H1 (cell line): ENCODE measurements around the gene VSTM4. TPM values are rescaled to one million over a fixed set of nuclear protein-coding genes. Genes with fewer than 3 reads are reported as not detected.

Experiments used
- CTCF ChIA-PET: fragments of 300-600 bp; sonication (Branson Sonifier 250); formaldehyde crosslinking; loops from one replicate; lab custom pipeline; 2021; ENCODE audit not compliant: partially characterized antibody; lab: Charles Lee
- POLR2A ChIA-PET: fragments of 300-600 bp; sonication (Branson Sonifier 250); formaldehyde crosslinking; loops from one replicate; lab custom pipeline; 2021; ENCODE audit warnings: inconsistent platforms; ENCODE audit not compliant: partially characterized antibody; lab: Charles Lee
- DNase-seq, 2 experiments: peaks; one replicate each; pipeline versions ENCODE4 v3.0.0 to v3.0.0-alpha.2; 2010 to 2022; ENCODE audit warnings: low spot score in 2 of 2, low read depth in 1 of 2, mixed read lengths in 1 of 2
- FAIRE-seq: peaks from 2 replicates; lab custom pipeline; 2011; peaks lifted over from hg19 to GRCh38; lab: Jason Lieb, UNC
- H2AFZ ChIP-seq: 2 replicates; pipeline ENCODE4 v1.8.1; 2012; ENCODE audit warnings: low read length, inconsistent platforms
- H2AK5ac ChIP-seq: 2 replicates; pipeline ENCODE4 v1.6.1; 2013; ENCODE audit warnings: low read depth, low read length
- H2BK120ac ChIP-seq: replicated peaks from 2 replicates; pipeline ENCODE3; 2013; ENCODE audit warnings: low read depth, low read length, inconsistent platforms
- H2BK12ac ChIP-seq: 2 replicates; pipeline ENCODE4 v1.6.1; 2013; ENCODE audit warnings: low read depth, low read length
- H2BK15ac ChIP-seq: 2 replicates; pipeline ENCODE4 v1.6.1; 2013; ENCODE audit warnings: low read length
- H2BK20ac ChIP-seq: 2 replicates; pipeline ENCODE4 v1.6.1; 2013; ENCODE audit warnings: low read length
- H2BK5ac ChIP-seq: 2 replicates; pipeline ENCODE4 v1.6.1; 2013; ENCODE audit warnings: low read depth, low read length
- H3K14ac ChIP-seq: 2 replicates; pipeline ENCODE4 v1.6.1; 2013; ENCODE audit warnings: inconsistent platforms; ENCODE audit not compliant: insufficient read length
- H3K18ac ChIP-seq: 2 replicates; pipeline ENCODE4 v1.6.1; 2013; ENCODE audit warnings: low read length; ENCODE audit errors: extremely low read depth
- H3K23ac ChIP-seq: 2 replicates; pipeline ENCODE4 v1.6.1; 2013; ENCODE audit warnings: inconsistent platforms; ENCODE audit not compliant: insufficient read length
- H3K23me2 ChIP-seq: 2 replicates; pipeline ENCODE4 v1.6.1; 2013; ENCODE audit warnings: low read depth, low read length
- H3K27ac ChIP-seq: 2 replicates; pipeline ENCODE4 v1.6.1; 2011; ENCODE audit warnings: low read depth, low read length, inconsistent platforms
- H3K27me3 ChIP-seq, 4 experiments: replicated peaks in 1 of 4; 1 replicate in 1 of 4; 2 replicates in 3 of 4; pipeline versions ENCODE4 v1.6.1 to v1.8.1; 2011 to 2013; ENCODE audit warnings: low read length in 3 of 4, mild to moderate bottlenecking in 3 of 4, inconsistent platforms in 2 of 4, mixed read lengths in 2 of 4, moderate library complexity in 1 of 4; ENCODE audit not compliant: control insufficient read depth in 3 of 4, insufficient read depth in 3 of 4; ENCODE audit errors: extremely low read depth in 1 of 4
- H3K36me3 ChIP-seq, 4 experiments: 2 replicates each; pipeline versions ENCODE4 v1.6.1 to v1.8.1; 2011 to 2013; ENCODE audit warnings: mild to moderate bottlenecking in 4 of 4, low read length in 3 of 4, moderate library complexity in 2 of 4, control low read depth in 1 of 4, inconsistent platforms in 1 of 4; ENCODE audit not compliant: insufficient read depth in 4 of 4, control insufficient read depth in 2 of 4
- H3K4ac ChIP-seq: replicated peaks from 2 replicates; pipeline ENCODE3; 2013; ENCODE audit warnings: low read length, low read depth, mixed read lengths, inconsistent platforms; ENCODE audit not compliant: insufficient read length
- H3K4me1 ChIP-seq, 4 experiments: replicated peaks in 1 of 4; 1 replicate in 1 of 4; 2 replicates in 3 of 4; pipeline versions ENCODE4 v1.6.1 to v1.8.1; 2011 to 2013; ENCODE audit warnings: low read length in 3 of 4, inconsistent platforms in 2 of 4, mixed read lengths in 1 of 4; ENCODE audit not compliant: insufficient read depth in 4 of 4, control insufficient read depth in 3 of 4
- H3K4me2 ChIP-seq, 2 experiments: 2 replicates each; pipeline versions ENCODE4 v1.6.1 to v1.8.1; 2011 to 2013; ENCODE audit warnings: low read depth in 2 of 2, low read length in 2 of 2, control low read depth in 1 of 2, inconsistent platforms in 1 of 2, mild to moderate bottlenecking in 1 of 2; ENCODE audit not compliant: insufficient read depth in 1 of 2
- H3K4me3 ChIP-seq, 4 experiments: fragments of 200-600, 300-600 bp in 1 of 4; sonication (generic), shearing (Covaris generic), sonication (Bioruptor Twin) in 1 of 4; 2 replicates each; pipeline versions ENCODE4 v1.5.1 to v1.8.1; 2011 to 2016; ENCODE audit warnings: low read length in 4 of 4, low read depth in 3 of 4, control low read depth in 2 of 4, inconsistent platforms in 2 of 4, mild to moderate bottlenecking in 2 of 4, mixed read lengths in 1 of 4, moderate library complexity in 1 of 4; ENCODE audit not compliant: insufficient read depth in 2 of 4; ENCODE audit errors: extremely low read depth in 1 of 4
- H3K56ac ChIP-seq: replicated peaks from 2 replicates; pipeline ENCODE3; 2013; ENCODE audit warnings: low read depth, mild to moderate bottlenecking, mixed read lengths, low read length, inconsistent platforms; ENCODE audit not compliant: insufficient read length
- H3K79me1 ChIP-seq: 2 replicates; pipeline ENCODE4 v1.6.1; 2013; ENCODE audit warnings: low read depth, low read length, control low read depth
- H3K79me2 ChIP-seq, 2 experiments: 2 replicates each; pipeline versions ENCODE4 v1.6.1 to v1.8.1; 2012 to 2013; ENCODE audit warnings: low read length in 2 of 2, mild to moderate bottlenecking in 2 of 2, inconsistent platforms in 1 of 2; ENCODE audit not compliant: insufficient read depth in 2 of 2, control insufficient read depth in 1 of 2
- H3K9ac ChIP-seq, 4 experiments: replicated peaks in 1 of 4; 1 replicate in 1 of 4; 2 replicates in 3 of 4; pipeline versions ENCODE4 v1.6.1 to v1.8.1; 2011 to 2013; ENCODE audit warnings: low read depth in 3 of 4, low read length in 3 of 4, control low read depth in 2 of 4, mild to moderate bottlenecking in 2 of 4, moderate library complexity in 2 of 4, inconsistent platforms in 1 of 4; ENCODE audit errors: extremely low read depth in 1 of 4
- H3K9me3 ChIP-seq, 2 experiments: 2 replicates each; pipeline versions ENCODE4 v1.6.1 to v1.8.1; 2012 to 2013; ENCODE audit warnings: mild to moderate bottlenecking in 2 of 2, moderate library complexity in 2 of 2, control low read depth in 1 of 2, inconsistent platforms in 1 of 2, low read depth in 1 of 2, low read length in 1 of 2, mixed read lengths in 1 of 2; ENCODE audit not compliant: insufficient read depth in 2 of 2
- H4K20me1 ChIP-seq, 2 experiments: replicated peaks in 1 of 2; 2 replicates each; pipeline versions ENCODE3 to v1.8.1; 2011 to 2013; ENCODE audit warnings: inconsistent platforms in 2 of 2, low read length in 2 of 2, mild to moderate bottlenecking in 1 of 2; ENCODE audit not compliant: insufficient read depth in 2 of 2, control insufficient read depth in 1 of 2
- H4K5ac ChIP-seq: 2 replicates; pipeline ENCODE4 v1.6.1; 2013; ENCODE audit warnings: low read length, low read depth, mixed read lengths, inconsistent platforms; ENCODE audit not compliant: insufficient read length
- H4K8ac ChIP-seq: 2 replicates; pipeline ENCODE4 v1.8.0; 2013; ENCODE audit warnings: mild to moderate bottlenecking, moderate library complexity, low read length, inconsistent platforms; ENCODE audit not compliant: insufficient read depth; ENCODE audit errors: extremely low read depth
- H4K91ac ChIP-seq: replicated peaks from 2 replicates; pipeline ENCODE3; 2013; ENCODE audit warnings: low read length, mixed read lengths, inconsistent platforms; ENCODE audit not compliant: insufficient read length
- CBX8 ChIP-seq: fragments of 300-800, 300-1000 bp; sonication (generic); IDR thresholded peaks from 2 replicates; pipeline ENCODE4 v1.7.1; 2016; ENCODE audit warnings: low read depth, low read length, borderline replicate concordance
- CREB1 ChIP-seq: IDR thresholded peaks from 2 replicates; pipeline ENCODE4 v1.6.1; 2012; ENCODE audit warnings: inconsistent platforms
- EZH2 ChIP-seq: fragments of 200-600 bp; sonication (generic); IDR thresholded peaks from 2 replicates; pipeline ENCODE4 v1.7.1; 2012; ENCODE audit warnings: low read depth, mild to moderate bottlenecking, moderate library complexity, low read length, inconsistent platforms; ENCODE audit not compliant: severe bottlenecking
- GABPA ChIP-seq: IDR thresholded peaks from 2 replicates; pipeline ENCODE4 v1.6.1; 2011; ENCODE audit warnings: mild to moderate bottlenecking, low read length, moderate library complexity, borderline replicate concordance; ENCODE audit not compliant: insufficient read depth
- JUN ChIP-seq: IDR thresholded peaks from 2 replicates; pipeline ENCODE4 v1.6.1; 2011; ENCODE audit warnings: low read depth, mild to moderate bottlenecking, improper control_type of control experiment, low read length
- KDM1A ChIP-seq: fragments of 200-600, 300-600 bp; sonication (generic); IDR thresholded peaks from 2 replicates; pipeline ENCODE4 v1.7.1; 2016; ENCODE audit warnings: mild to moderate bottlenecking, low read length, borderline replicate concordance
- KDM4A ChIP-seq: IDR thresholded peaks from one replicate; pipeline ENCODE4 v1.7.1; 2012; ENCODE audit warnings: low read depth, mild to moderate bottlenecking, moderate library complexity, low read length, inconsistent platforms; ENCODE audit not compliant: severe bottlenecking
- POLR2AphosphoS5 ChIP-seq: IDR thresholded peaks from 2 replicates; pipeline ENCODE4 v1.6.1; 2011; ENCODE audit warnings: low read depth, low read length
- RBBP5 ChIP-seq: IDR thresholded peaks from 2 replicates; pipeline ENCODE4 v1.7.1; 2012; ENCODE audit warnings: low read depth, mild to moderate bottlenecking, inconsistent platforms, low read length, moderate library complexity, borderline replicate concordance
- SP4 ChIP-seq: IDR thresholded peaks from 2 replicates; pipeline ENCODE4 v1.6.1; 2012; ENCODE audit warnings: low read length, inconsistent platforms
- YY1 ChIP-seq: IDR thresholded peaks from 2 replicates; pipeline ENCODE4 v1.6.1; 2011; ENCODE audit warnings: low read depth, mild to moderate bottlenecking, low read length
- whole genome bisulfite sequencing, 2 experiments: shearing (Covaris generic) in 1 of 2; methylation state at CpG; one replicate each; pipeline versions ENCODE4 v1.1.6 to v1.1.7; 2013 to 2015; ENCODE audit warnings: low lambda C conversion rate in 2 of 2, mixed read lengths in 2 of 2, inconsistent platforms in 1 of 2, low coverage in 1 of 2, missing lambda C conversion rate in 1 of 2; ENCODE audit not compliant: insufficient replicate concordance in 2 of 2, insufficient coverage in 1 of 2, insufficient read length in 1 of 2; ENCODE audit errors: extremely low coverage in 1 of 2, missing lambda C conversion rate in 1 of 2; 5-methylcytosine and 5-hydroxymethylcytosine counted together
- polyA plus RNA-seq, 7 experiments: library from polyadenylated mRNA; depleted of rRNA in 3 of 7; stranded (reverse) in 5 of 7; unstranded in 2 of 7; fragments of >200 nt in 5 of 7; fragments of 200-250 nt in 2 of 7; gene quantifications; 1 replicate in 5 of 7; 2 replicates in 1 of 7; 4 replicates in 1 of 7; pipeline versions ENCODE4 v1.2.1 to v1.2.3, GENCODE V29; 2011 to 2013; ENCODE audit warnings: missing spikeins in 2 of 7, mixed read lengths in 2 of 7
- total RNA-seq: library from RNA; stranded (reverse); fragmentation: NEBNext Ultra II Directional; extraction: Animal tissue kit (Norgen Biotek cat#: 25700); gene quantifications from 2 replicates; pipeline ENCODE4 v1.2.1, GENCODE V29; 2021

The VSTM4 gene
- total and polyA plus RNA-seq, 2 of the 8 experiments (the other 6 are each of a cell fraction or from before 2014, with no cell fraction given), result 0.48 to 0.73 TPM

GRCh38 chr10:49111320-49111698 lies 4.0 kb downstream of the VSTM4 start:
- no peak overlapping the region for H4K91ac ChIP-seq
- DNase-seq, result no peak
- H3K4me2 ChIP-seq, result no peak overlapping the region
- H3K4me1 ChIP-seq, result no peaks in the 10 kb centered on the region
- no peak overlapping the region for H3K4ac ChIP-seq
- H4K5ac ChIP-seq, result no peak overlapping the region
- no peak overlapping the region for H3K56ac ChIP-seq
- H3K79me1 ChIP-seq, result no peaks in the 10 kb centered on the region
- peaks cover 3% of the 10 kb centered on the region; the same call in 1 of the 2 replicates for H3K23me2 ChIP-seq
- H3K9ac ChIP-seq, result no peak overlapping the region
- no peak overlapping the region for H4K8ac ChIP-seq
- no peak overlapping the region for H2AFZ ChIP-seq
- no peak overlapping the region for H3K23ac ChIP-seq
- no peak for FAIRE-seq
- 75% methylated on average over 8 of the region's 8 CpGs; no CpG with 5 or more reads in 1 of the 2 experiments for WGBS, 2 experiments
- CTCF ChIA-PET, result interaction anchor here (1.6 kb wide), 1 partner anchor 53 kb away, joined by 3 read pairs; no protein-coding TSS in a partner anchor
- H2AK5ac ChIP-seq, result no peak overlapping the region
- no peaks in the 10 kb centered on the region for H3K9me3 ChIP-seq
- no peaks in the 10 kb centered on the region for H3K36me3 ChIP-seq
- no peaks in the 10 kb centered on the region for H4K20me1 ChIP-seq
- H2BK20ac ChIP-seq, result no peak overlapping the region
- H2BK120ac ChIP-seq, result no peak overlapping the region
- no peak overlapping the region for H2BK12ac ChIP-seq
- no peak overlapping the region for H3K4me3 ChIP-seq
- H3K27ac ChIP-seq, result no peak overlapping the region
- no peak overlapping the region for H2BK5ac ChIP-seq
- H3K18ac ChIP-seq, result no peak overlapping the region
- POLR2A ChIA-PET, result no interaction called here
- H2BK15ac ChIP-seq, result no peak overlapping the region
- no peak for TF ChIP-seq KDM1A
- TF ChIP-seq SP4, result no peak
- no peak for TF ChIP-seq KDM4A
- TF ChIP-seq CBX8, result no peak
- TF ChIP-seq JUN, result no peak
- TF ChIP-seq RBBP5, result no peak
- no peak for TF ChIP-seq GABPA
- no peak for TF ChIP-seq POLR2AphosphoS5
- TF ChIP-seq CREB1, result no peak
- TF ChIP-seq EZH2, result no peak
- TF ChIP-seq YY1, result no peak
- no peaks in the 10 kb centered on the region for H3K79me2 ChIP-seq
- peaks cover 0 to 9% (median 6%) of the 10 kb centered on the region in 4 experiments; a peak in 5 of 7 replicates for H3K27me3 ChIP-seq
- H3K14ac ChIP-seq, result no peak overlapping the region
